T-cell (primary cell): Measurements from ENCODE around the gene SPATA13. TPM values are rescaled to one million over a fixed set of nuclear protein-coding genes. Genes with fewer than 3 reads are reported as not detected.

Source experiments
- ATAC-seq, 4 experiments: fragments of 200-7000 bp in 3 of 4; fragments of 150-1000 bp in 1 of 4; cut with Tn5 transposase; replicated peaks in 1 of 4; 1 replicate in 3 of 4; 2 replicates in 1 of 4; pipeline ENCODE4 v1.10.0; 2021; ENCODE audit warnings: moderate library complexity in 3 of 4, mild to moderate bottlenecking in 2 of 4, moderate number of reproducible peaks in 1 of 4
- CTCF ChIA-PET, 2 donors: fragments of 300-600 bp; sonication (Branson Sonifier 250); formaldehyde crosslinking; loops; one replicate each; lab custom pipeline; 2022; ENCODE audit warnings: antibody characterized with exemption in 2 of 2; lab: Charles Lee
- POLR2A ChIA-PET, 2 donors: fragments of 300-600 bp; sonication (Branson Sonifier 250); formaldehyde crosslinking; loops; one replicate each; lab custom pipeline; 2022; ENCODE audit warnings: antibody characterized with exemption in 2 of 2; lab: Charles Lee
- DNase-seq, 35 experiments: peaks; one replicate each; pipeline versions ENCODE4 v3.0.0 to v3.0.0-alpha.2; 2013 to 2023
- H3K27ac ChIP-seq: one replicate; pipeline ENCODE4 v1.5.1; 2013; ENCODE audit warnings: low read length
- H3K27me3 ChIP-seq, 2 experiments: replicated peaks in 1 of 2; 1 replicate in 1 of 2; 2 replicates in 1 of 2; pipeline versions ENCODE4 v1.6.1 to v1.7.0; 2013; ENCODE audit warnings: low read length in 1 of 2, mixed read lengths in 1 of 2; ENCODE audit not compliant: control insufficient read depth in 2 of 2, insufficient read depth in 2 of 2; ENCODE audit errors: extremely low read depth in 1 of 2
- H3K36me3 ChIP-seq, 2 donors: 1 replicate in 1 of 2; 2 replicates in 1 of 2; pipeline versions ENCODE4 v1.6.1 to v1.7.0; 2013; ENCODE audit warnings: low read length in 1 of 2; ENCODE audit not compliant: control insufficient read depth in 2 of 2, insufficient read depth in 1 of 2; ENCODE audit errors: extremely low read depth in 1 of 2
- H3K4me1 ChIP-seq, 2 experiments: 1 replicate in 1 of 2; 2 replicates in 1 of 2; pipeline versions ENCODE4 v1.6.1 to v1.7.0; 2013; ENCODE audit warnings: low read length in 2 of 2, mixed read lengths in 1 of 2; ENCODE audit not compliant: insufficient read depth in 2 of 2, control insufficient read depth in 1 of 2; ENCODE audit errors: extremely low read depth in 1 of 2
- H3K4me3 ChIP-seq, 2 donors: 1 replicate in 1 of 2; 2 replicates in 1 of 2; pipeline versions ENCODE4 v1.5.1 to v1.7.0; 2013; ENCODE audit warnings: mild to moderate bottlenecking in 2 of 2, low read length in 1 of 2, moderate library complexity in 1 of 2; ENCODE audit not compliant: control insufficient read depth in 1 of 2; ENCODE audit errors: extremely low read depth in 1 of 2
- H3K9me3 ChIP-seq: 2 replicates; pipeline ENCODE4 v1.7.0; 2013
- H3K27ac Mint-ChIP-seq, 2 donors: one replicate each; pipeline ENCODE4 v1.8.0; 2020 to 2021; ENCODE audit warnings: mild to moderate bottlenecking in 2 of 2, mixed read lengths in 2 of 2
- H3K27me3 Mint-ChIP-seq, 2 donors: one replicate each; pipeline ENCODE4 v1.8.0; 2021 to 2022; ENCODE audit warnings: mixed read lengths in 2 of 2
- H3K36me3 Mint-ChIP-seq: one replicate; pipeline ENCODE4 v1.8.0; 2021; ENCODE audit warnings: mixed read lengths
- H3K4me1 Mint-ChIP-seq, 3 donors: one replicate each; pipeline ENCODE4 v1.8.0; 2020 to 2022; ENCODE audit warnings: mixed read lengths in 3 of 3, mild to moderate bottlenecking in 1 of 3
- H3K4me3 Mint-ChIP-seq, 3 donors: one replicate each; pipeline ENCODE4 v1.8.0; 2020 to 2022; ENCODE audit warnings: mild to moderate bottlenecking in 3 of 3, mixed read lengths in 3 of 3, moderate library complexity in 3 of 3
- H3K9me3 Mint-ChIP-seq, 3 donors: one replicate each; pipeline ENCODE4 v1.8.0; 2020 to 2022; ENCODE audit warnings: mixed read lengths in 3 of 3
- WGBS: methylation state at CpG from one replicate; pipeline ENCODE4 v1.1.5; 2013; ENCODE audit warnings: missing lambda C conversion rate; ENCODE audit not compliant: insufficient coverage; 5-methylcytosine and 5-hydroxymethylcytosine counted together
- total RNA-seq, 35 experiments: library from RNA in 6 of 35; stranded (reverse) in 6 of 35; fragments of 120-200 nt in 1 of 35; gene quantifications; one replicate each; pipeline versions ENCODE4 v1.2.1 to v1.2.4 and lab custom pipeline; 2013 to 2026

The SPATA13 gene
- total RNA-seq, 5 donors from 2014 or later (not counting 1 experiment from before 2014, with no cell fraction given) = 90.3 to 109 (median 104) TPM

DNA sequence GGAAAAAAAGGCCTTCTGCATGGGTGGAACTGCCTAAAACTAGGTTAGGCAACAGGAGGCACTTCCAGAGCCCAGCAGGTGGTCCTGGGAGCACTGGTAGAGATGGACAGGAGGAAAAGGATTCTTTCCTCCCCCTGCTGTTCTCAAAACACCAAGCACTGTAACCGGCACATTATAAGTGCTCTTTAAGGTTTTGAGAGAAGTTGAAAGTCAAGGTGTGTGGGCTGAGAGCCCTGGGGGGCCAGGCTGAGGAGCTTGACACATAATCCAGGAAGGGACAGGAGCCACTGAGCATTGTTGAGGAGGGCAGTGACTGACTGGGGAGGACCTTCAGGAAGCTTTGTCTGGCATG is 32.3 kb downstream of the SPATA13 start:
- no peaks in the 10 kb centered on the region for H3K36me3 ChIP-seq
- peaks cover 0 to 6% (median 0%) of the 10 kb centered on the region in 3 donors for H3K4me1 Mint-ChIP-seq
- no peaks in the 10 kb centered on the region for H3K36me3 Mint-ChIP-seq
- no peaks in the 10 kb centered on the region for H3K27me3 Mint-ChIP-seq
- no peak overlapping the region for H3K4me3 Mint-ChIP-seq
- ATAC-seq = no peak
- H3K4me1 ChIP-seq = peaks cover 0 to 3% of the 10 kb centered on the region in 2 experiments
- no peak overlapping the region for H3K27ac ChIP-seq
- no peak overlapping the region for H3K27ac Mint-ChIP-seq
- no peaks in the 10 kb centered on the region for H3K27me3 ChIP-seq
- no peaks in the 10 kb centered on the region for H3K9me3 ChIP-seq
- no peaks in the 10 kb centered on the region for H3K9me3 Mint-ChIP-seq
- WGBS = no CpG with 5 or more reads among the region's 1 CpG
- CTCF ChIA-PET = no interaction called here
- POLR2A ChIA-PET = no interaction called here
- no peak for DNase-seq
- H3K4me3 ChIP-seq = no peak overlapping the region

DNA sequence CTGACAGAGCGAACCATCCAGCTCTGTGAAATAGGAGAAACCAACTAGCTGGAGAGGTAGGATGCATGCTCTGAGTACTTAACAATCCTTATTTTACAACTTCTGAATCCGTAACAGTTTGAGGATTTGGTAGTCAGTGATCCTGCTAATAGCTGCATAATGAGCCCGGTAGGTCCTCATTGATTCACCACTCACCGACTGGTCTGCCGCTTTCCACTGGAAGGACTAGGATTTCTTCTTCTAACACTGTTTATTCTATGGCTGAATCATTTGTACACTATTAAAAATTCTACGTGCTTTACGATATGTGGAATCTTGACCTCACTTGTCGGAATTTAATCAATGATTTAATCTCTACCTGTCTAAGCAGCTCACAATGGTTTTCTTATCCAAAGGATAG is 33.9 kb downstream of the SPATA13 start:
- DNase-seq (no peak), ATAC-seq (no peak)
- peaks cover 0 to 6% (median 0%) of the 10 kb centered on the region in 3 donors for H3K4me1 Mint-ChIP-seq
- CTCF ChIA-PET = no interaction called here
- H3K4me3 Mint-ChIP-seq = no peak overlapping the region
- no peak overlapping the region for H3K27ac Mint-ChIP-seq
- POLR2A ChIA-PET = interaction anchor here in 1 of 2 donors (0.6 kb wide), 1 partner anchor 158 kb away, joined by 10 read pairs; no protein-coding TSS in a partner anchor
- no peaks in the 10 kb centered on the region for H3K36me3 ChIP-seq
- no peaks in the 10 kb centered on the region for H3K27me3 Mint-ChIP-seq
- H3K4me1 ChIP-seq = no peaks in the 10 kb centered on the region
- no peaks in the 10 kb centered on the region for H3K27me3 ChIP-seq
- H3K9me3 ChIP-seq = no peaks in the 10 kb centered on the region
- H3K4me3 ChIP-seq = no peak overlapping the region
- H3K9me3 Mint-ChIP-seq = no peaks in the 10 kb centered on the region
- H3K36me3 Mint-ChIP-seq = no peaks in the 10 kb centered on the region
- no CpG with 5 or more reads among the region's 8 CpGs for WGBS
- no peak overlapping the region for H3K27ac ChIP-seq

DNA sequence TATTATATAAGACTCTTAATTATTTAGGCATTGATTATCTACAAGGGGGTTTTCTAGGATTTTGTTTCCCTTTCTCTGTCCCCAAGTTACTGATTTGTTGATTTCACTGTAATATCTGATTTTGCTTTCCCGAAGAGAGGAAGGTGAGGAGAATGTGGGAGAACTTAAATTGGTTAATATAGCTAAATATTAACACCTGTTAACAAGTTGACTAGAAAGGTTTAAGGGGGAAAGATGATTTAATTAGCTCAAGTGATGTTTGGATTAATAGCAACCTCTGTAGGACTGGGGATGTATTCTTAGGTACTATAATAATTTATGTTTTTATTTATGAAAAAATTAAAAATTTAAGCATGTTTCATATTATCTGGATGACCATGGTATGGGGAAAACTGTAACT is 35.1 kb downstream of the SPATA13 start:
- no peaks in the 10 kb centered on the region for H3K27me3 Mint-ChIP-seq

DNA sequence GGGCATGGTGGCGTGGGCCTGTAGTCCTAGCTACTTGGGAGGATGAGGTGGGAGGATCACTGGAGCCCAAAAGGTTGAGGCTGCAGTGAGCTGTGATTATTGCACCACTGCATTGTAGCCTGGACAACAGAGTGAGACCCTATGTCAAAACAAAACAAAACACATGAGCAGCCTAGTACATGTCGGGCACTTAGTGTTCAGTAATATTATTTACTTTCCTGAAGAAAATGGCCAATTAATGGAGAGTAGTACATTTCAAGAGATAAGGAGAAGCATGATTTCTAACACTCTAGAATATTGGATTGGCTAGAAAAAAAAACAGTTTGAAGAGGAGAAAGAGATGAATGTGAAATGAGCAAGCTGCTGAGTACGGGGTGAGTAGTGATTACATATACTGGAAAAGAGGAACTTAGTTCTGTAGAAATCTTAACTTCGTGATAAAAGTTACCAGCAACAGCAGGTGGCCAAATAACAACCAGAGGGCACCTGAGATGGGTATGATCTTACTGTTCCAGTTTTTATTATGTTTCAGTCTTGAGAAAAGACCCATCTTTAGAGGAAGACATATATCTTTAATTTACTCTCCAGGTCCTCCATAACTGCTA is 36.2 kb downstream of the SPATA13 start:
- WGBS = 100% methylated on average over 1 of the region's 4 CpGs
- POLR2A ChIA-PET = no interaction called here
- no peaks in the 10 kb centered on the region for H3K9me3 ChIP-seq
- H3K9me3 Mint-ChIP-seq = no peaks in the 10 kb centered on the region
- H3K27ac Mint-ChIP-seq = no peak overlapping the region
- CTCF ChIA-PET = no interaction called here
- no peak overlapping the region for H3K4me3 Mint-ChIP-seq
- ATAC-seq (no peak), DNase-seq (no peak)
- H3K4me1 ChIP-seq = no peaks in the 10 kb centered on the region
- H3K27me3 Mint-ChIP-seq = no peaks in the 10 kb centered on the region
- H3K36me3 Mint-ChIP-seq = no peaks in the 10 kb centered on the region
- H3K36me3 ChIP-seq = no peaks in the 10 kb centered on the region
- no peak overlapping the region for H3K4me3 ChIP-seq
- H3K4me1 Mint-ChIP-seq = peaks cover 0 to 6% (median 0%) of the 10 kb centered on the region in 3 donors
- no peak overlapping the region for H3K27ac ChIP-seq
- H3K27me3 ChIP-seq = no peaks in the 10 kb centered on the region

More for the DNA sequence above, 35.1 kb downstream of the SPATA13 start:
- no CpG with 5 or more reads among the region's 1 CpG for WGBS
- H3K9me3 ChIP-seq = no peaks in the 10 kb centered on the region
- H3K4me3 ChIP-seq = no peak overlapping the region
- DNase-seq (no peak), ATAC-seq (no peak)
- H3K27me3 ChIP-seq = no peaks in the 10 kb centered on the region
- H3K27ac ChIP-seq = no peak overlapping the region
- Mint-ChIP-seq H3K4me1 (peaks cover 0 to 6% (median 0%) of the 10 kb centered on the region in 3 donors), H3K36me3 (no peaks in the 10 kb centered on the region), H3K27ac (no peak overlapping the region), H3K4me3 (no peak overlapping the region), H3K9me3 (no peaks in the 10 kb centered on the region)
- POLR2A ChIA-PET = no interaction called here
- no peaks in the 10 kb centered on the region for H3K4me1 ChIP-seq
- no peaks in the 10 kb centered on the region for H3K36me3 ChIP-seq
- CTCF ChIA-PET = no interaction called here

DNA sequence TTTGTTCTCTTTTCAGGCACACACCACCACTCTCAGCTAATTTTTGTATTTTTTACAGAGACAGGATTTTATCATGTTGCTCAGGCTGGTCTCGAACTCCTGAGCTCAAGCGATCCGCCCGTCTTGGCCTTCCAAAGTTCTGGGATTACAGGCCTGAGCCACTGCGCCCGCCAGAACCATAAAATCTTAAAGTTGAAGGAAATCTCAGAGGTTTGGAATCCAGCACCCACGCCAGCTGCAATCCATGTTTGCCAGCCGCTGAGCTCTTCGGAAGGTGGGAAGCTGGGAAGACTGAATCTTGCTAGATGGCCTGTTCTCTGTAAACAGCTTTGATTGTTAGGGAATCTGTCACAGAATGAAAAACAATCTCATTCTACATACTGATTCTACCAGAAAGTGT is 38.5 kb downstream of the SPATA13 start:
- H3K9me3 Mint-ChIP-seq = no peaks in the 10 kb centered on the region
- no peak overlapping the region for H3K27ac ChIP-seq
- ATAC-seq = no peak
- H3K4me1 Mint-ChIP-seq = peaks cover 10 to 12% (median 12%) of the 10 kb centered on the region in 3 donors
- no peaks in the 10 kb centered on the region for H3K36me3 ChIP-seq
- H3K4me3 ChIP-seq = no peak overlapping the region
- no peak overlapping the region for H3K4me3 Mint-ChIP-seq
- H3K27me3 ChIP-seq = no peaks in the 10 kb centered on the region
- no peak for DNase-seq
- no peaks in the 10 kb centered on the region for H3K36me3 Mint-ChIP-seq
- peaks cover 0 to 18% of the 10 kb centered on the region in 2 experiments for H3K4me1 ChIP-seq
- ChIA-PET CTCF (no interaction called here), POLR2A (interaction anchor here in 1 of 2 donors (0.6 kb wide), 1 partner anchor 26 kb away, joined by 3 read pairs; no protein-coding TSS in a partner anchor)
- H3K9me3 ChIP-seq = no peaks in the 10 kb centered on the region
- peaks cover 0 to 1% of the 10 kb centered on the region in 2 donors for H3K27me3 Mint-ChIP-seq
- 96% methylated on average over 7 of the region's 9 CpGs for WGBS
- H3K27ac Mint-ChIP-seq = no peak overlapping the region

DNA sequence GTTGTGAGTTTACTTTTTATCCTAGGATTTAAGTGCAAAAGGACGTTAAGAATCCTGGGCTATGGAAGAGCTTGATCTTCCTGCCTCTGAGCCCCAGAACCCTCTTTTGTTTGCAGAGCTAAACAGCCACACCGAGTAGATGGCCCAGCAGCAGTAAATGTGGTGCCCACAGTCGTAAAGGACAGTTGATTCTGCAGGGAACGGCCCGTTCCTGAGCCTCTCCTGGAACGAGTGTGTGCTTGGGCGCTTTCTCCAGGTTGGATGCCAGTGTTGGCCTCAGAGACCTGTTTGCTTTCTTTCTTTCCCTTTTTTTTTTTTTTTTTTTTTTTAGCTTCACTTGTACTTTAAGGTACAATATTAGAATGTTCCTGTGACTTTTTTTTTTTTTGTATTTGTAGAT is 41.7 kb downstream of the SPATA13 start:
- peaks cover 0 to 27% of the 10 kb centered on the region in 2 experiments for H3K4me1 ChIP-seq
- H3K4me3 ChIP-seq = no peak overlapping the region
- WGBS = 90% methylated on average over 5 of the region's 7 CpGs
- ChIA-PET CTCF (interaction anchor here (0.6 to 2.3 kb wide), 5 partner anchors 11 to 527 kb away, joined by 5 to 12 read pairs (median 7); no protein-coding TSS in a partner anchor), POLR2A (no interaction called here)
- H3K9me3 ChIP-seq = no peaks in the 10 kb centered on the region
- H3K27ac Mint-ChIP-seq = no peak overlapping the region
- H3K27ac ChIP-seq = no peak overlapping the region
- no peaks in the 10 kb centered on the region for H3K27me3 ChIP-seq
- H3K36me3 ChIP-seq = no peaks in the 10 kb centered on the region
- H3K36me3 Mint-ChIP-seq = no peaks in the 10 kb centered on the region
- H3K4me1 Mint-ChIP-seq = peaks cover 20 to 29% (median 23%) of the 10 kb centered on the region in 3 donors
- H3K4me3 Mint-ChIP-seq = no peak overlapping the region
- DNase-seq (no peak), ATAC-seq (no peak)
- peaks cover 0 to 3% of the 10 kb centered on the region in 2 donors for H3K27me3 Mint-ChIP-seq
- H3K9me3 Mint-ChIP-seq = no peaks in the 10 kb centered on the region
